ENCODE results near the gene HECTD1. TPM values are rescaled to one million over a fixed set of nuclear protein-coding genes. Genes with fewer than 3 reads are reported as not detected.

HECTD1 gene
- total RNA-seq, 1 experiment from 2014 or later = 101 TPM

GRCh38 chr14:31229009-31229408 lies 21.4 kb upstream of the HECTD1 start:
- intact Hi-C loops (cut with micrococcal nuclease; ENCODE audit: unreplicated experiment) (no loop called here), in situ Hi-C loops (cut with HindIII; ENCODE audit: low pct_unique_long_range_greater_than_20kb, low sequenced_read_pairs) (no loop called here)
- H3K27ac ChIP-seq (ENCODE audit: low read length) = peak overlapping the region; percentile 29; the same call in 1 of the 2 replicates
- TF ChIP-seq REST (IDR thresholded peaks at IDR 0.05; ENCODE audit: insufficient read depth in 1 of 2, low read depth in 2 of 2, low read length in 1 of 2) (no peak), TCF7L2 (IDR thresholded peaks at IDR 0.05; ENCODE audit: low read depth, low read length) (no peak), POLR2AphosphoS5 (IDR thresholded peaks at IDR 0.05; ENCODE audit: low read depth, low read length) (no peak), SIN3A (IDR thresholded peaks at IDR 0.05; ENCODE audit: borderline replicate concordance, insufficient read depth, low read depth, low read length) (no peak), CTCF (IDR thresholded peaks at IDR 0.05) (no peak)
- no peak for ATAC-seq
- H3K27me3 ChIP-seq (ENCODE audit: control insufficient read depth, insufficient read depth, low read length) = no peaks in the 10 kb centered on the region
- no peak for DNase-seq (ENCODE audit: low read depth, low spot score)
- H3K36me3 ChIP-seq (ENCODE audit: control insufficient read depth, insufficient read depth, low read length) = no peaks in the 10 kb centered on the region
- H3K9me3 ChIP-seq (ENCODE audit: control insufficient read depth, insufficient read depth, low read depth, low read length) = no peaks in the 10 kb centered on the region
- CTCF ChIA-PET = no interaction called here
- H3K4me3 ChIP-seq (ENCODE audit: low read depth in 2 of 2, low read length in 2 of 2) = no peak overlapping the region
- no TSS peak for BruUV-seq (replicated peaks)
- no peaks in the 10 kb centered on the region; the same call in 1 of the 2 replicates for H3K4me1 ChIP-seq (ENCODE audit: control insufficient read depth, insufficient read depth, low read length)
- POLR2A ChIA-PET = no interaction called here

- H3K27me3 ChIP-seq (ENCODE audit: control insufficient read depth, insufficient read depth, low read length) = no peaks in the 10 kb centered on the region
- DNase-seq (ENCODE audit: low read depth, low spot score) (no peak), ATAC-seq (no peak)
- no peaks in the 10 kb centered on the region for H3K9me3 ChIP-seq (ENCODE audit: control insufficient read depth, insufficient read depth, low read depth, low read length)
- in situ Hi-C loops (cut with HindIII; ENCODE audit: low pct_unique_long_range_greater_than_20kb, low sequenced_read_pairs) (no loop called here), intact Hi-C loops (cut with micrococcal nuclease; ENCODE audit: unreplicated experiment) (no loop called here)
- BruUV-seq (replicated peaks) = no TSS peak
- ChIA-PET POLR2A (no interaction called here), CTCF (no interaction called here)
- H3K4me3 ChIP-seq (ENCODE audit: low read depth in 2 of 2, low read length in 2 of 2) = no peak overlapping the region
- TF ChIP-seq CTCF (IDR thresholded peaks at IDR 0.05) (no peak), POLR2AphosphoS5 (IDR thresholded peaks at IDR 0.05; ENCODE audit: low read depth, low read length) (no peak), TCF7L2 (IDR thresholded peaks at IDR 0.05; ENCODE audit: low read depth, low read length) (no peak), REST (IDR thresholded peaks at IDR 0.05; ENCODE audit: insufficient read depth in 1 of 2, low read depth in 2 of 2, low read length in 1 of 2) (no peak), SIN3A (IDR thresholded peaks at IDR 0.05; ENCODE audit: borderline replicate concordance, insufficient read depth, low read depth, low read length) (no peak)
- no peak overlapping the region; the same call in 1 of the 2 replicates for H3K27ac ChIP-seq (ENCODE audit: low read length)
- no peaks in the 10 kb centered on the region; the same call in 1 of the 2 replicates for H3K4me1 ChIP-seq (ENCODE audit: control insufficient read depth, insufficient read depth, low read length)
- H3K36me3 ChIP-seq (ENCODE audit: control insufficient read depth, insufficient read depth, low read length) = no peaks in the 10 kb centered on the region
These were observed 20.9 kb upstream of the HECTD1 start for GRCh38 chr14:31228533-31228932.

Data from Panc1 (cell line).